Daoy (cell line): Measurements from ENCODE around the gene C18orf63. TPM values are rescaled to one million over a fixed set of nuclear protein-coding genes. Genes with fewer than 3 reads are reported as not detected.

ENCODE experiments used
- DNase-seq: peaks from one replicate; pipeline ENCODE4 v3.0.0-alpha.2; 2015; ENCODE audit warnings: low read depth
- total RNA-seq: library from RNA; depleted of rRNA; stranded (reverse); fragments of >200 nt; shearing (Covaris generic); gene quantifications from 2 replicates; pipeline ENCODE4 v1.2.3, GENCODE V29; 2014

The C18orf63 gene
- total RNA-seq, 1 experiment from 2014 or later: not detected

DNA sequence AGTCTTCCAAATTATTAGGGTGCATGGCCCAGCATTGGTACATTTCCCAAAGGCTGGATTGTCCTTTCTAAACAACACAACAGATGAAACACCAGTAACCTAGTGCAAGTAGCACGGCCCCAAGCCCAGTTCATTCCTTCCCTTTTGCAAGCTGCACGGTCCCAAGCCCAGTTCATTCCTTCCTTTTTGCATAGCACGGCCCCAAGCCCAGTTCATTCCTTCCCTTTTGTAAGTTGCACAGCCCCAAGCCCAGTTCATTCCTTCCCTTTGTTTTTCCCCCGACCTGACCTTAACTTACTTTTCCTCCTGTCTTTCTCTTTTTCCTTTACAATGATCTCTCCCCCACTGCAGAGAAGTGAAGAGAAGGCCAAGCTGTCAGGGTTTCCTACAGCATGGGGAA, 60.9 kb downstream of the C18orf63 start:
- no peak for DNase-seq

- DNase-seq: no peak
These were observed 62.1 kb downstream of the C18orf63 start for GRCh38 chr18:74377776-74378175.

- DNase-seq: peak; percentile 15
These were observed 62.6 kb downstream of the C18orf63 start for GRCh38 chr18:74378179-74378682.

GRCh38 chr18:74380916-74381315, 65.3 kb downstream of the C18orf63 start:
- DNase-seq: no peak

DNA sequence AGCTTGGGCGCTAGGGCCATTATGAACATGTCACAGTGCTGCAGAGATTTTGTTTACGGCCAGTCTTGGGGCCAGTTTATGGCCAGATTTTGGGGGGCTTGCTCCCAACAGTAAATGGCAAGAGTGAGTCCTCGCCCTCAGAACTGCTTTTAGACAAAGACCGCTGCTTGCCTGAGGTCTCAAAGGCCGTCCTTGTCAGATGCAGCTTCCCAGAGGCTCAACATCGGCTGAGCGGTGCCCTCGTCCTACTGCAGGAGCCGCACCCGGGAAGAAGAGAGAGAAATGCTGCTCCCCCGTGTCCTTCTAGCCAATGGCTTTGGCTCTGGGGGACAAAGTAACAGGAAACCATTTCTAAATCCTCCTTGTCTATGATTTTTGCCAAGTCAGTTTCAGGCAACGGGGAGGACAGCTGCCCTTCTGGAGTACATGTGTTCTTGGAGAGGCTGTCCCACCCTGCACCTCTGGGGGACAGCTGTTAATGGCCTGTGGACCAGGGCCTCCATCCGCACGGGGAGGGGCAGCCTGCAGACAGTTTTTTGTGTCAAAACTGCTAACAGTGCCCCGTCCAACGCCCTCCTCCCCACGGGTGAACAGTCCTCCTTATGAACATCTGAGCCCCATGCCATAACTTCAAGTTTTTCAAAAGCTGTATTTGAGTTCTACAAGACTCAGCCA, 66.1 kb downstream of the C18orf63 start:
- DNase-seq: no peak

- no peak for DNase-seq
These were observed 66.9 kb downstream of the C18orf63 start for GRCh38 chr18:74382481-74383017.

DNA sequence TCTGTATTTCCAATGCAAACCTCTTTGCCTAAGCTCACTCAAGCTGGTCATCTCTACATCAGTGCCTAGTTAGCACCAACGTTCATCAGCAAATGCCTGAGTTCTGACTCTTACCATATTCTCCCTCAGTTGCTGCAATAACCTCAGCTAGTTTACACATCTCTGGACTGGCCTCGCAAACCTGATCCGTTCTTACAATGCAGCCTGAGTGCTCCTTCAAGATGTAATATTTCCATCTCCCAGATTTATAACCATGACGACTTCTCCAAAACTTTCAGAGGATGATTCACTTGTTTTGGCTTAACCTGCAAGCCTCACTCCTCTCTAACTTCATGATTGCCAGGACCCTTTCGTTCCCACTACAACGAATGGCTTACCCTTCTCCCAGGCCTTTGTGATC, 71.7 kb downstream of the C18orf63 start:
- no peak for DNase-seq

GRCh38 chr18:74388227-74388626, 72.6 kb downstream of the C18orf63 start:
- no peak for DNase-seq

GRCh38 chr18:74389171-74389927, 73.7 kb downstream of the C18orf63 start:
- no peak for DNase-seq

DNA sequence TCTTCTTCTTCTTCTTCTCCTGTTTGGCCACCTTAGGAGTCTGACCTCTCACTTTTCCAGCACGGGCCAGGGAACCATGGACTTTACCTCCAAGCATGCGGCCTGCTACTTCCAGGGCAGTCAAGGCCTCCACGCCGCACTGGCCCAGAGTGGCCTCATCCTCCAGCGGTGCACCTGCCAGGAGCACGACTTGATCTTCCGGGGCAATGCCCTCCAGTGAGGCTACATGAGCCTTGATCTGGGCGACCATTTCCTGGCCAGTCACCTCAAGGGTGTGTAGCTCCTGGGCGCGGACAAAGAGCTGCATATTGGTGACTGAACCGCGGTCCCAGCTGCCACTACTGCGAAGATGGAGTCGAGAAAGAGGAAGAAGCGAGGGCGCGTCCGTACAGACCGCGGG, 74.4 kb downstream of the C18orf63 start:
- DNase-seq: no peak

GRCh38 chr18:74390900-74391299, 75.3 kb downstream of the C18orf63 start:
- DNase-seq: no peak

- no peak for DNase-seq
These were observed 76.7 kb downstream of the C18orf63 start for GRCh38 chr18:74392323-74392722.

GRCh38 chr18:74395006-74395405, 79.4 kb downstream of the C18orf63 start:
- no peak for DNase-seq

DNA sequence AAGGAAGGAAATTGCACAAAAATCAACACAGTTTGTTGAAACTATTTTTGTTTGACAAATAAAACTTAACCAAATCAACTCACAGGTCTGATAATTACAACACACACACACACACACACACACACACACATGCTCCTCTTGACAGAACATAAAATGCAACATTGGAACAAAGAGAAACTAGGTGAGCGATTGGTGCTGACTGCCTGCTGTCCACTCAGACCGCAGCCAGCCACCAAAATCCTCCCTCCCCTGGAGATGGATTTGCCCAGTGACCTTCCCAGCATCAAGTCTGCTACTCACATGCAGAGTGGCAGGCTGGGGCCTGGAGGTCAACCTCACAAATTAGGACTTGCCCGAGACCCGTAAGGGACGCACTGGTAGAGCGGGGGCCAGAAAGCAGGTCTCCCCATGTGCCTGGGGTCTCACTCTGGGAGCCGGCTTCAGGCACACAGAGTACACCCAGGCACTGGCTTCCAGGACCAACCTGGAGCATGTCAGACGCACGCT, 80.1 kb downstream of the C18orf63 start:
- DNase-seq: no peak

DNA sequence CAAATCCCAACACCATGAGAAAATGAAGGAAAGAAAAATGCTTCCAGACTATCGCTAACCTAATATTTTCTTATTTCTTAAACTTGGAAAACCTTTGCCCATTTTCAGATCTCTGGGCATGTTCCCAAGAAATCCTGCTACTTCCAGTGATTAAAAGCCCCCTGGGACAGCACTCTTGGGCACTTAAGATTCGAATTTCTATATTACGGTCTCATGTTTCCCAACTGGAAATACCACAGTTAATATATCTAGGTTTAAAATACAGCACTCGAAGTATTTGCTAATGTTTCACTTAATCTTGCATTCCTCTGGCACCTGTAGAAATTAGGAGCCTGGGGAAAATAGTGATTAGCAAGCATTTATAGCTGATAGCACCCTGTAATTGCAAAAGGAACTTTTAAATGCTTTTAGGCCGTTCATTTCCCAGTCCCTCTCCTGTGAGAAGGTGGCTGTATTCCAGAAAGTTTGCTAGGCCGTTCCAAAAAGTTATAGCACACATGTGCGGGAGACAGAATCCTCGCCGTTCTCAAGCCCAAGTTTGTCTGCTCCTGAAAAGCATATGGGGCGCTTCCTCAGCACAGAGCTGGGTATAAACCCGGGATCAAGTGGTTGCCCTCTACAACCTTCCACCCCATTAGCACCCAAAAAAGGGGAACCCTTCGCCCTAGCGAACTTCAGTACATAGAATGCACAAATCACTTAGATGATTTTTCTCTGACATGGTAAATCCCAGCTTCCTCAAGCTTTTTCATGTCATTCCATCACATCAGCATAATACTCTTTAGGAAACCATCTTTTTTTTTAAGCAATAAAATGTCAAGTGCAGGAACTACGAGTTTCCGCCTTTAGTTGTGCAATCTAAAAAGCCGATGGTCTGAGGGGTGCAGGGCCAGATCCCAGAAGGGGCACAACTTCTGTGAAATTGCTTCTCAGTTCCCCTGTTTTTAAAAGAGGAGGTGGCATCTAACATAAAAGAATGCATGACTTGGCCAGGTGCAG, 80.8 kb downstream of the C18orf63 start:
- no peak for DNase-seq

- DNase-seq: no peak
These were observed 81.9 kb downstream of the C18orf63 start for GRCh38 chr18:74397572-74397971.

- no peak for DNase-seq
These were observed 83.7 kb downstream of the C18orf63 start for GRCh38 chr18:74399091-74399887.

DNA sequence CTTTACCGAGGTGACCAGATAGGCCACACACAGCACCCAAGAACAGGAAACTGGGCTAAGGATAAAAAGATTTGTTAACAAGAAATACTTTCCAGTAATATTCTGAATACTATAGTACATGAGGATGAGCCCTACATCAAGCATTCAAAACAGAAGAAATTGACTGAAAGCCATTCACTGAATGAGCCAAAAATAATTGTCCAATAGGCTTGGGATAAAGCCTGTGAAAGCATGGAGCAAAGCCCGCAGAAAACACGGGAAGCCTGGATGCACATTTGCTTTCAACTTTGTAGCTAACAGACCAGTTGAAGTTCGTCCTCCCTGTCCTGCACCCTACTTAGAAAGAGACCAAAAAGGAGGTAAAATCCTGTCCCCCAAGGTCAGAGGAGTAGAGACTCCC, 85.2 kb downstream of the C18orf63 start:
- no peak for DNase-seq

- no peak for DNase-seq
These were observed 87.3 kb downstream of the C18orf63 start for GRCh38 chr18:74402806-74403433.

DNA sequence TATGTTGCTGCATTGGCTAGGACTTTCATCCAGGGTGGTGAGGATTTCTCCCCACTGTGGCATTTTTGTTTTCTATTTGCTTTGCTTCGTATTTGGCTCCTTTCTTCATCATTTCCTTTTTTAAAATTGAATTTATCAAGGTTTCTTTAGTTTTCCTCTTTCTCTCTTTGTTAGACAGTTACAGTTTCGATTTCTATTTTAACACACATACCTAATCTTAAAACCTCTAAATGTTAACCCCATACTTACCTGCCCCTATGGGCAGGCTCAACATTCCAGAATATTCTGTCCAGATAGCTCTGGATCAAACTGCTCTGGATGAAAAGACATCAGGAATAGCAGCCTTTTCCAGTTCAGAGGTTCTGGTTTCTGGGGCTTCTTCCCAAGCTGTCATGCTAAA, 92.2 kb downstream of the C18orf63 start:
- no peak for DNase-seq
